Endothelial cell of umbilical vein (primary cell): Measurements from ENCODE around the gene DCUN1D2.

Experiments used
- CTCF ChIP-seq, 2 donors: IDR thresholded peaks; 1 replicate in 1 of 2; 2 replicates in 1 of 2; pipeline ENCODE4 v1.5.1; 2011; ENCODE audit warnings: low read length in 2 of 2, mild to moderate bottlenecking in 2 of 2, moderate library complexity in 2 of 2, control low read depth in 1 of 2, inconsistent platforms in 1 of 2, low read depth in 1 of 2; ENCODE audit not compliant: insufficient read depth in 1 of 2; ENCODE audit errors: extremely low read depth in 1 of 2
- EZH2 ChIP-seq: IDR thresholded peaks from 2 replicates; pipeline ENCODE4 v1.6.1; 2012; ENCODE audit warnings: borderline replicate concordance, low read depth, mild to moderate bottlenecking, moderate library complexity, low read length, inconsistent platforms; ENCODE audit not compliant: severe bottlenecking
- FOS ChIP-seq: IDR thresholded peaks from 2 replicates; pipeline ENCODE4 v1.6.1; 2011; ENCODE audit warnings: mild to moderate bottlenecking, low read length, moderate library complexity, borderline replicate concordance; ENCODE audit not compliant: insufficient read depth
- GATA2 ChIP-seq: IDR thresholded peaks from 2 replicates; pipeline ENCODE4 v1.7.0; 2011; ENCODE audit warnings: low read depth, mild to moderate bottlenecking, moderate library complexity, mixed read lengths, low read length; ENCODE audit not compliant: insufficient read length, insufficient read depth
- JUN ChIP-seq: IDR thresholded peaks from 2 replicates; pipeline ENCODE4 v1.6.1; 2011; ENCODE audit warnings: borderline replicate concordance, low read depth; ENCODE audit not compliant: insufficient read length, insufficient read depth
- MYC ChIP-seq: IDR thresholded peaks from one replicate; pipeline ENCODE4 v1.6.1; 2011; ENCODE audit warnings: mild to moderate bottlenecking, low read depth, low read length
- POLR2A ChIP-seq: IDR thresholded peaks from 2 replicates; pipeline ENCODE4 v1.6.1; 2012; ENCODE audit warnings: low read depth, mild to moderate bottlenecking, control low read depth, low read length
- POLR2AphosphoS5 ChIP-seq: IDR thresholded peaks from 2 replicates; pipeline ENCODE4 v1.6.1; 2012; ENCODE audit warnings: low read depth, mild to moderate bottlenecking, control low read depth, low read length, moderate library complexity; ENCODE audit not compliant: insufficient read depth
- TF ChIP-seq, protein P1 (sequence below): IDR thresholded peaks from 2 replicates; pipeline ENCODE4 v1.6.1; 2011; ENCODE audit not compliant: insufficient read depth, insufficient read length

GRCh38 chr13:113513761-113514160, 23.2 kb upstream of the DCUN1D2 start:
- TF ChIP-seq POLR2A (no peak), CTCF (IDR thresholded peaks at IDR 0.05; ENCODE audit: extremely low read depth in 1 of 2, insufficient read depth in 1 of 2, low read depth in 1 of 2, low read length in 2 of 2) (no peak), POLR2AphosphoS5 (no peak), FOS (no peak), EZH2 (no peak), MYC (no peak), JUN (no peak), GATA2 (no peak)
- TF ChIP-seq, protein P1, sequence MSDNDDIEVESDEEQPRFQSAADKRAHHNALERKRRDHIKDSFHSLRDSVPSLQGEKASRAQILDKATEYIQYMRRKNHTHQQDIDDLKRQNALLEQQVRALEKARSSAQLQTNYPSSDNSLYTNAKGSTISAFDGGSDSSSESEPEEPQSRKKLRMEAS: no peak
